Lower leg skin (tissue), 4 donors: ENCODE measurements around the gene ZBTB21. TPM values are rescaled to one million over a fixed set of nuclear protein-coding genes. Genes with fewer than 3 reads are reported as not detected.

Experiments used
- DNase-seq, 2 donors: peaks; one replicate each; pipeline ENCODE4 v3.0.0-alpha.2; 2019; ENCODE audit warnings: low spot score in 2 of 2
- H3K4me3 ChIP-seq: fragments of 200-600 bp; sonication (generic); 2 replicates; pipeline ENCODE4 v1.5.1; 2017; ENCODE audit warnings: mild to moderate bottlenecking, low read depth; ENCODE audit not compliant: poor library complexity, severe bottlenecking
- POLR2A ChIP-seq, 2 donors: fragments of 450-650 bp; IDR thresholded peaks; one replicate each; pipeline ENCODE4 v1.6.1; 2016 to 2017; ENCODE audit warnings: antibody characterized with exemption in 2 of 2, mild to moderate bottlenecking in 1 of 2, moderate library complexity in 1 of 2
- WGBS, 2 donors: methylation state at CpG; one replicate each; pipeline ENCODE4 v1.1.5; 2018; 5-methylcytosine and 5-hydroxymethylcytosine counted together
- intact Hi-C: fragments of 100-400 bp; cut with DNase I; formaldehyde crosslinking; loops from one replicate; pipeline ENCODE4 v1.15.0; 2023; ENCODE audit warnings: low total_unique reads
- total RNA-seq, 4 donors: library from RNA; depleted of rRNA; stranded (reverse); fragments of >200 nt; gene quantifications; one replicate each; pipeline ENCODE4 v1.1.0, GENCODE V29; 2016
- TF ChIP-seq, protein P1 (sequence below), 3 donors: fragments of 450-650 bp; IDR thresholded peaks; one replicate each; pipeline ENCODE4 v1.5.1; 2016; ENCODE audit warnings: antibody characterized with exemption in 3 of 3, mild to moderate bottlenecking in 3 of 3, moderate library complexity in 2 of 3

Gene ZBTB21
- total RNA-seq, 4 donors from 2014 or later, result 18.1 to 31.9 (median 28.2) TPM

DNA sequence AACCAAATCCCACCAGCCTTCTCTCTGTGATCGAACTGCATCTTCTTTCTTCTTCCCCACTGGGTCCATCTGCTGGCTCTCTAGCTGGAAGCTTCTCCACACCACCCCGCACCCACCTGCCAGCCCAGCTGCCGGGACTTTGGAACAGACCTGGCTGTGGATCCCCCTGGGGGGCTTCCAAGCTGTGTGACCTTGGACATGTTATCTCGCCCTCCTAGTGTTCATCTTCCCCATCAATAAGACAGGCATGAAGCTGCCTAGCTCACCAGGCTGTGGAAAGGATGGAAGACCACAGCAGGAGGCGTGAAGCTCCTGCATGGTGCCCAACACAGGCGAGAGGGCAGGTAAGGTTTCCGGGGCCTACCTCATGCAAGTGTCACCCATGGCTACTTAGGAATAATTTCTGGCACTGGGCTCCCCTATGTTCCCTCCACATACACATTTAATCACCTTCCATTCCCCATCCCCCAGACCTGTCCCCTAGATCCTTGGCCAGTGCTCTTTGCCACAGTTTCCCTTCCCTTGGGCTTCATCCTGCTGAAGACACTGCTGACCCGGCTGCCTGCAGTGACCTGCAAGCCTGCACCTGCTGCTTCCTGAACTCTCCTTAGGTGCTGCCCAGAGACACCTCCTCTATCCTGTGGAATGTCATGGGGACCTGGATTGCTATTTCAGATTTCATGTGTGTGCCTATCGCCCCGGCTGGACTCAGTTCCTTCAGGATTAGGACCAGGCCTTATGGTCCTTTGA lies 43.1 kb downstream of the ZBTB21 start:
- intact Hi-C loops, result no loop called here
- WGBS, 2 donors, result 93% methylated on average over 10 of the region's 10 CpGs
- no peak overlapping the region for H3K4me3 ChIP-seq
- DNase-seq, result peak; percentile 10 to 76
- TF ChIP-seq POLR2A (IDR thresholded peaks at IDR 0.05), result no peak
- TF ChIP-seq, protein P1, sequence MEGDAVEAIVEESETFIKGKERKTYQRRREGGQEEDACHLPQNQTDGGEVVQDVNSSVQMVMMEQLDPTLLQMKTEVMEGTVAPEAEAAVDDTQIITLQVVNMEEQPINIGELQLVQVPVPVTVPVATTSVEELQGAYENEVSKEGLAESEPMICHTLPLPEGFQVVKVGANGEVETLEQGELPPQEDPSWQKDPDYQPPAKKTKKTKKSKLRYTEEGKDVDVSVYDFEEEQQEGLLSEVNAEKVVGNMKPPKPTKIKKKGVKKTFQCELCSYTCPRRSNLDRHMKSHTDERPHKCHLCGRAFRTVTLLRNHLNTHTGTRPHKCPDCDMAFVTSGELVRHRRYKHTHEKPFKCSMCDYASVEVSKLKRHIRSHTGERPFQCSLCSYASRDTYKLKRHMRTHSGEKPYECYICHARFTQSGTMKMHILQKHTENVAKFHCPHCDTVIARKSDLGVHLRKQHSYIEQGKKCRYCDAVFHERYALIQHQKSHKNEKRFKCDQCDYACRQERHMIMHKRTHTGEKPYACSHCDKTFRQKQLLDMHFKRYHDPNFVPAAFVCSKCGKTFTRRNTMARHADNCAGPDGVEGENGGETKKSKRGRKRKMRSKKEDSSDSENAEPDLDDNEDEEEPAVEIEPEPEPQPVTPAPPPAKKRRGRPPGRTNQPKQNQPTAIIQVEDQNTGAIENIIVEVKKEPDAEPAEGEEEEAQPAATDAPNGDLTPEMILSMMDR (IDR thresholded peaks at IDR 0.05), result no peak

DNA sequence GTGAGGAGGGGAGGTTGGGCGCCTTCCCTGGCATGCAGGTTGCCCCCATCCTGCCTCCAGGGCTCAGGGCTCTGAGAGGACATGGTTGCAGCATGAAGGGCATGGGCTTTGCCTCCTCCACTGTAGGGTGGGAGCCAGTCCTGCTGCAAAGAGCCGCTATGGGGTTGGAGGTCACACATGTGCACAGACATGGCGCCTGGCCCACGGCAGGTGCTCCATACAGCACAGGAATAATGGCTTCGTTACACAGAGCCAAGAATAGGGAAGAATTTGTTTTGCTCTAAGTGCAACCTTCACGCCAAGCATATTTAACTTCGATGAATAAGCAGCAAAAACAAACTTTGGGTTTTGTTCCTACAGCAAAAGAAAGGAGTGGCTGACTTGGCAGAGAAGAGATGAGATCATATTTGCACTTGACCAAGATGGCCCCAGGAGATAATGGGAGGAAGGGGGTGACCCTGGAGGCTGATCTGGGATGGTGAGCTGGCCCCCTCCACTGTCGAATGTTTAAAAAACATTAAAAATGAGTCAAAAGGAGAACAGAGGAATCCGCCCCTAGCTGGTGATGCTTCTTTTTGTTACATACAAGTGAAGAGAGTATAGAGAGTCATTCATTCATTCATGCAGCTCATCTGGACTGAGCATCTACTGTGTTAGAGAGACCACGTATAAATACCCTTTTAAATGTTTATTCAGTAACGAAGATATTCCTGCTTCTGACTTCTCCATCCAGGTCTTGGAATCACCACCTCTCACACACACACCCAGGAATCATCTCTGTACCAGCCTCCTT lies 43.9 kb downstream of the ZBTB21 start:
- no peak overlapping the region for H3K4me3 ChIP-seq
- intact Hi-C loops, result no loop called here
- TF ChIP-seq, protein P1 (IDR thresholded peaks at IDR 0.05), result no peak
- TF ChIP-seq POLR2A (IDR thresholded peaks at IDR 0.05), result no peak
- peak in 1 of 2 donors; percentile 8 for DNase-seq
- WGBS, 2 donors, result 62 to 64% methylated on average over 11 of the region's 11 CpGs

DNA sequence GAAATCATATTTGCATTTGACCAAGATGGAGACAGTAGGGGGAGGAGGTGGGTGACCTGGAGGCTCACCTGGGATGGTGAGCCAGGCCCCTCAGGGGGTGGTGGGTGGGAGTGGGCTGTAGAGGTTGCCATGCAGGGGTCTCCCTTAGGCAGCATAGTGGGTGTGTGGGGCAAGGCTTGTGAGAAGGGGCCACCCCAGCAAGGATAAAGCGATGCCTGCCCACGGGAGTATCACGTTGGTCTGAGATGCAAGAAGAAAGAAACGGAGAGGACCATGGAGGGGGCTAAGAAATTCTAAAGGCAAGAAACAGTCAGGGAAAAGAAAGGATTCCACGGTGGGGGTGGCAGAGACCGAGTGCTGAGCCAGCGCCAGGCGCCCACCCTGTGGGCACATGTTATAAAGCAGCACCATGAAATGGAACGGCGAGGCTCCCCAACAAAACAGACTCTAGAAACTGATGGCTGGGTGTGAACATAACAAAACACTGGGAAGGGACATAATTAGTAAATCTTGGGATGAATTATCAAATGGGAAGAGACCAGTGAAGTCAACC lies 44.6 kb downstream of the ZBTB21 start:
- TF ChIP-seq, protein P1 (IDR thresholded peaks at IDR 0.05), result no peak
- TF ChIP-seq POLR2A (IDR thresholded peaks at IDR 0.05), result no peak
- H3K4me3 ChIP-seq, result no peak overlapping the region
- DNase-seq, result peak in 1 of 2 donors; percentile 8
- WGBS, 2 donors, result 90 to 92% methylated on average over 10 of the region's 10 CpGs
- intact Hi-C loops, result no loop called here

DNA sequence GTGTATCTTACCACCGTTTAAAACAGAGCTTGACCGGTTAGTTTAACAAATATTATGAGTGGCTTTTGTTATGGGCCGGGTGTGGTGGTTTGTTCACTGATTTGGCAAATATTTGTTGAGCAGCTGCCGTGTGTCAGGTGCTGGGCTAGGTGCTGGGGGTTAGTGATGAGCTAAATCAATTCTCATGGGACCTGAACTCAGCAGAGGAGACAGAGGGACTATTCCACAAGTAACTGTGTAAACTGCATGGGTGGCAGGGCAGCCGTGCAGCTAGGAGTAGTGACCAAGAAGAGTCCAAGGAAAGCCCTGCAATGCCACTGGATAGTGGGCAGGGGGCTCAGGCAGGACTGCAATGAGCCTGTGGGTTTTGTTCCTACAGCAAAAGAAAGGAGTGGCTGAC lies 45.1 kb downstream of the ZBTB21 start:
- no peak overlapping the region for H3K4me3 ChIP-seq
- intact Hi-C loops, result no loop called here
- 77 to 81% methylated on average over 5 of the region's 5 CpGs for WGBS, 2 donors
- no peak for DNase-seq
- TF ChIP-seq POLR2A (IDR thresholded peaks at IDR 0.05), result no peak
- TF ChIP-seq, protein P1 (IDR thresholded peaks at IDR 0.05), result no peak

DNA sequence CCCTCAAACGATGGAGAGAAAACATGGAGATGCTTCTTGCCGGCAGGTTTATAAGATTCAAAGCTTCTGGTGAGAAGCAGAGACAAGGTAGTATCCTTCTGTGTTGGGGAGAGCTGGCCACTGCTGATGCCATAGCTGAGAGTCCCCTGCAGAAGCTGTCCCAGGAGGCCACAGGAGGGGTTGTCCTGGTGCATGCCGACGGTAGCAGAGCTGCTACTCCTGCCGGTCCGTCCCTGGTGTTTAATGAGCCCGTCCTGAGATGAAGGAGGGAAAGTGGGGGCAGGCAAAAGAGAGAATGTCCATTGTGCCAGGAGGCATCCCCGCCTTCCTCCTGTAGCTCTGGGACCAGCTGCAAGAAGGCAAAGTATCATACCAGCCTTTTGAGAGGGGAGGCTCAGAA lies 46.0 kb downstream of the ZBTB21 start:
- 81% methylated on average over 8 of the region's 8 CpGs for WGBS, 2 donors
- DNase-seq, result no peak
- intact Hi-C loops, result no loop called here
- TF ChIP-seq, protein P1 (IDR thresholded peaks at IDR 0.05), result no peak
- TF ChIP-seq POLR2A (IDR thresholded peaks at IDR 0.05), result no peak
- no peak overlapping the region for H3K4me3 ChIP-seq
